HG03558 (cell line): ENCODE measurements around the gene GNB1.
"Not testable (repeated sequence)": the region's sequence is repeated elsewhere in the genome, so short reads cannot be mapped to it uniquely, and the experiment has no call there.

ENCODE experiments used
- ATAC-seq: cut with Tn5 transposase; IDR thresholded peaks from one replicate; pipeline ENCODE4 v1.9.1; 2021; ENCODE audit warnings: moderate number of reproducible peaks; ENCODE audit not compliant: unreplicated experiment; ENCODE audit errors: extremely low read depth

Gene GNB1

DNA sequence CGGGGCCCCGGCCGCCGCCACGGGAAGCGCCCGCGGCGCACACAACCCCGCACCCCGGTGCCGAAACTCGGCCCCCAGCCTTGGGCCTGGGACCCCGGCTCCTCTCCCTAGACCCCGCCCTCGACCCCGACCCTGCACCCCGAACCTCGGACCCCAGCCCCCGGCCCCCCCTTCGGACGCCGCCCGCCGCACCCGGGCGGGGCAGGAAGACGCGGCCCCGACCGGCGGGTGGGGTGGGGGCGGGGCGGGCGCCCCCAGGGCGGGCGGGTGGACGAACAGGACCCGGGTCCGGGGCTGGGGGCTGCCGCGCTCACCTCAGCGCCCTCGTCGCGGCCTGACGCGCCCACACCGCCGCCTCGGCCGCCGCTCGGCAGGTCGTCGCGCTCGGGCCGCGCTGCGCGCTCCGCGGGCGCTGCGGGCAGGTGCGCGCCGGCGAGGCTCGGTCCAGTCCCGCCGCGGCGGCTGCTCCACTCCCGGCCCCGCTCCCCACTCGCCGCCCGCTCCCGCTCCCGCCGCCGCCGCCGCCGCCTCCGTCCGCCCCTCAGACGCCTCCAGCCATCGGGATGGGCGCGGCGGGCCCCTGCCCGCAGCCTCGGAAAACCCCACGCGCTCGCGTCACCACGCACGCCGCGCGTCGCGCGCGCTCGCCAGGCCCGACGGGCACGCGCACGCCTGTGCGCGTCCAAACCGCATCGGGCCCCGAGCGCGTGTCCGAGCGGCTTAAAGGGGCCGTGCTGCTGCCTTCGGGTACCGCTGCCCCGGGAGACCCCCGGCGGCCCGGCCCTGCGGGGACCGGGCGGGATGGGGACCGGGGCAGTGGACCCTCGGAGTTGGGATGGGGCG is at the start of gene GNB1:
Gene GNB1, minus strand, starts transcription at position 582 of the 843 bp plus-strand sequence. CDS start 65,634 bp downstream, outside the sequence.
- ATAC-seq = peak; percentile 49

DNA sequence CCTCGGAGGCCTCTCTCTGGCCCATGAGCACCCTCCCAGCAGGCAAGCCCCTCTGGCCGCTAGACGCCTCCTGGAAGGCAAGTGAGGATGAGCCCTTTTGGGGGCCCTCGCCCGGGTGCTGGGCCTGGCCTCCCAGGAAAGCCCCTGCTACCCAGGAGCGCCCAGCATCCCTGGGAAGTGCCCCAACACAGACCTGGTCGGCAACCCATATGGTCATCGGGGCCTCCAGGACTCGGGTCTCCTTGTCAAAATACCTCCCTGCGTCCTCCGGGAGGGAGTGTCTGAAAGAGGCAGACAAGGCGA is 49.2 kb upstream of the GNB1 start:
- ATAC-seq = no peak

DNA sequence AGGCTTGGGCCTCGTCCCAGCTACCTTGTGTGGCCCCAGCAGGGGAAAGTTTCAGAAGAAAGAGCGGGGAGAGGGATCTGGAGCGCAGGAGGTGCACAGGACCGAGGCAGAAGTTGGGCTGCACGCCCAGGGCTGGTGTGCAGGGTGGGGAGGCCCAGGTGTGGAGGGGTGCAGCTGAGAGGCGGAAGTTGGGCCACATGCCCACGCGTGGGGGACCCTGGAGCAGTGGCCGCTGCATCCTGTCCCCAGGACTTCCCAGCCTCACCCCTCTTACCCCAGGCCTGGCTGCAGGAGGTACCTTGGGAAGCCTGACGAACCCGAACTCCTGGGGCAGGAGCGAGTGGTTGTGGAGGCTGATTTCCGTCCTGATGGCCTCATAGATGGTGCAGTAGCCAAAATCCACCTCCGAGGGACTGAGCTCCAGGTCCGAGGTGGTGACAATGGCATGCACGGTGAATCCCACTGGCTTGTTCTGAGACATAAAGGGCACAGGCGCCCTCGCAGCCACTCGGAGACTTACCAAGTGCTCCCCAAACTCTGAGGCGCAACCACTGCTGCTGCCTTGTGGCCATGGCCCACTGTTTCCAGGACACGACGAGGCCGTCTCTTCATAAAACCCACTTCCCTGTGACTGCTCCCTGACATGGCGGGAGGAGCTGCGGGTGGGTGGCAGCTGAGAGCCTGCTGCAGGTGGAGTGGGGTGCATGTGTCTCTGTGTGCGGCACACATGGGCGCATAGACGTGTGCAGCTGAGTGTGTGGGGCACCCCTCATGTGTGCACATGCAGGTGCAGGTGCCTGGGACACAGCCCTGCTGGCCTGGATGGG is 48.6 kb upstream of the GNB1 start:
- no peak for ATAC-seq

DNA sequence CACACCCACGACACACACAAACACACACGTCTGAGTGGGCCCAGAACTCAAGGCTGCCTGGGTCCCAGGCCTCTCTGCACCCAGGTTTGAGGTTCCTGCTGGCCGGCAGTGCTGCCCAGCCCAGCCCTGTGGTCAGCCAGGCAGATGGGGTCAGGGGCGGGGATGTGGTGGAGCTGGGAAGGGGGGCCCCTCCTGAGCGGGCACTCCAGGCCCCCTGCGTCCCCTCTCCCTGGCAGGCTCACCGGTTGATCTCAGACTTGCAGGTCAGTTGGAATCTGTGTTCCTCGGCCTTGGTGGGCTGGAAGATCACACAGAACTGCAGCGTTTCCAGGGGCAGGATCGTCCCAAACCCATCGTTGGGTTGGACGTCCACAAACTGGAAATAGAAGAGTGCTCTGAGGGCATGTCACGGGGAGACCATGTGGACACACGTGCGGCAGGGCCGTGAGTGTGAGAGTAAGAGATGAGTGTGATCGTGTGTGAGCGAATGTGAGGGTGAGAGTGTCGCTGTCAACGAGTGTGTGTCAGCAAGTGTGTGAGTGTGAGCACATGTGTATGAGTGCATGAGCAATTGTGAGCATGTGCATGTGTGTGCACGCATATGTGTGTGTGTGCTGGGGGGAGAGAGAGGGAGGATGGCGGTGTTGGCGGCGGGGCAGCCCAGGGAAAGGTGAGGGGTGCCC is 47.9 kb upstream of the GNB1 start:
- ATAC-seq = no peak

DNA sequence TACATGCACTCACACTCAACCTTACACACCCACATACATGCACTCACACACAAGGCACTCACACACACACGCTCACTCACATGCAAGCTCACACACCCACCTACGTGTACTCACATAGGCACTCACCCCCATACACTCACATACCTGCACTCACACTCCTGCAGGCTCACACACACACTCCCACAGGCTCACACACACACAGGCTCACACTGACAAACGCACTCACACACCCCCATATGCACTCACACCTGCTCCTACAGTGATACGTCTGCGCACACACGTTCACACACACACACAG is 47.3 kb upstream of the GNB1 start:
- no peak for ATAC-seq

DNA sequence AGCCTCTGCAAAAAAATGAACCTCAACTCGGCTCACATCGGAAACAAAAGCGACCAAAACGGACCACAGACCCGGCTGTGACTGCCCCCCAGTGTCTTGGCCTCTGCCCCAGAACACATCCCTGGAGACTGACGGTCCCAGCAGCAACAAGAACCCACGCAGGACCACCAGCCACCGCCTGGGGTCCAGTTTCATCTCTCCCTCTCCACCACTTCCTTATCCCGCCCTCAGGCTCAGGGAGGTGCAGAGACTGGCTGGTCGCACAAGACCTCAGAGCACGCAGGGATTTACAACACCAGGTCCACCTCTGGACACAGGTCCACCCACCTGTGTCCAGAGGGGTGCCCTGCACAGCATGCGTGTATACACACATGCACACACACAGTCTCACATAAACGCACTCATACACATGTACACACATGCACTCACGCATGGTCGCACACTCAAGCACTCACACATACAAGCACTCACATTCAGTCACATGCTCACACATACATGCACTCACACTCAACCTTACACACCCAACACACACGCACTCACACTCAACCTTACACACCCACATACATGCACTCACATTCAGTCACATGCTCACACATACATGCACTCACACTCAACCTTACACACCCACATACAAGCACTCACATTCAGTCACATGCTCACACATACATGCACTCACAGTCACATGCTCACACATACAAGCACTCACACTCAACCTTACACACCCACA is 46.8 kb upstream of the GNB1 start:
- ATAC-seq = no peak

DNA sequence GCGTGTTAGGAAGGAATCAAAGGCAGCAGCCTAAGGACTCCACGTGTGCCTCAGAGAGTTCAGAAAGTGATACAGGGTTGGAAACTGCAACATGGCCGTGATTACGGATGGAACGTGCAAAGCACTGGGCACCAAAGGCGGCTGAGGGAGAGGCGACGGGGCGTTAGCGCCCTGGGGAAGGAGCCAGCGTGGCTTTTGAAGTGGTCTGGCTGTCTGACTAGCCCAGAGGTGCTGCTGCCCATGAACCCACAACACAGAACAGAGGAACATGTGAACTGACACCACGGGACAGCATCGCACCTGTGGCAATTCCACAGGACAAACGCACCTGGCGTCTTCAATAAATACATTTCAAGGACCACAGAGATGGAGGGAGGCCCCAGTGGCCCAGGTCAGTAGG is 46.2 kb upstream of the GNB1 start:
- ATAC-seq = no peak

DNA sequence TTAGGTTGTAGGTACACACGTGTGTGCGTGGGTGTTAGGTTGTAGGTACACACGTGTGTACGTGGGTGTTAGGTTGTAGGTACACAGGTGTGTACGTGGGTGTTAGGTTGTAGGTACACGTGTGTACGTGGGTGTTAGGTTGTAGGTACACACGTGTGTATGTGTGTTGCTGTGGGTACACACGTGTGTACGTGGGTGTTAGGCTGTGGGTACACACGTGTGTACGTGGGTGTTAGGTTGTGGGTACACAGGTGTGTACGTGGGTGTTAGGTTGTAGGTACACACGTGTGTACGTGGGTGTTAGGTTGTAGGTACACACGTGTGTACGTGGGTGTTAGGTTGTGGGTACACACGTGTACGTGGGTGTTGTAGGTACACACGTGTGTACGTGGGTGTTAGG is 44.0 kb upstream of the GNB1 start:
- ATAC-seq = not testable (repeated sequence)

DNA sequence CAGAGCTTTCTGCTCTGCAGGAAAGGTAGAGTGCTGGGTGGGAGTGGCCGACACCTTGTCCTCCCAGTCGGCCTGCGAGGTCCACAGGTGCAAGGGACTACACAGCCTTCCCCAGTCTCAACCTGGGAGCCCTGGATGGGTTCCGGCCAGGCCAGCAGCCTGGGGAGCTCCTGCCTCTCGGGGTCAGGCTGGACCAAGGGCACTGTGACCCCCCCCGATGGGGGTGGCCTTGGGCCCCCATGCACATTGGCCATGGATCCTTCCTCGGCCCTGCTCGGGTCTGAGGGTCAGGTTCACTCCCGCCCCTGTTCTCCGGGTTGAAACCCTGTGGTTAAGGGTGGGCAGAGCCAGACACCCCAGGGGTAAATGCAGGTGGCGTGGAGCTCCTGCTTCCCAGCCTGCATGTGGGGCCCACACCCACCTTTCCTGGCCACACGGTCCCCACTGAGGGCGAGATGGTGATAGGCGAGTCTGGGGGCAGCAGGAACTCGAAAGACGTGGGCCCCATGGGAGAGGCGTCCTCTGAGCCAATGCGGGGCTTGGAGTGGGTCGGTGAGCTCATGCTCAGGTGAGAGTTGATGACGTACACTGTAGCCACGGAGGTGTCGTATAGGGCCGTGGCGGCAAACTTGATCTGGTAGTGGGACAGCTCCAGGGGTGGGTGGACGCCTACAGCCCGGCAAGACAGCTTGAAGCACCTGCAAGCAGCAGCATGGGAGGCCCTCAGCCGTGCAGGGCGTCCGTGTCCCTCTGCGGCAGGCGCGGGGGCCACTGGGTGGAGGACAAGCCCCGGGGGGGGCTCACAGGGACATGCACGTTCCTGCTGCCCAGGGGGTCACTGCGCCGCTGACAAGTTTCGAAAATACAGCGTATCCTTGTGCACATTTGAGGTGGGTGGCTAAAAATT is 39.0 kb upstream of the GNB1 start:
- no peak for ATAC-seq

DNA sequence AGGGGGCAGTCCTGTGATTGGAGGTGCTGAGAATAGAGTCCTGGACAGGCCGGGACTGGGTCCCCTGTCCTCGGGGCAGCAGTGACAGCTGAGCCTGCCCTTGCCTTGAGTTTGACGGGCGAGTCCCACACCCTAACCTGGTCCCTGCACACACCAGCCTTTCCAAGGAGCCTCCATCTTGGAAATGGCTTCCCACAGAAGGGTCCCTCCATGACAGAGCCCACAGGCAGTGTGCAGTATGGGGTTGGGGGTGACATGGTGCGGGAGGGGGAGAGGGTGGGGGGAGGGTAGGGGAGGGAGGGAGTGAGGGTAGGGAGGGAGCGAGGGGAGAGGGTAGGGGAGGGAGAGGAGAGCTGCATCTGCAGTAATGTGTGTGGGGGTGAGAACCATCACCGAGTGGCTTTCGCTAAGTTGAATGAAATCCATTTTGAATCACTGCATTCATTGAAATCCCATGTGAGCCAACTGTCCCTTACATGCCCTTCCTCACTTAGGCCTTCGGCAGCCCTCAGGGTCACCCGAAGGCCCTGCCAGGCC is 38.3 kb upstream of the GNB1 start:
- no peak for ATAC-seq

DNA sequence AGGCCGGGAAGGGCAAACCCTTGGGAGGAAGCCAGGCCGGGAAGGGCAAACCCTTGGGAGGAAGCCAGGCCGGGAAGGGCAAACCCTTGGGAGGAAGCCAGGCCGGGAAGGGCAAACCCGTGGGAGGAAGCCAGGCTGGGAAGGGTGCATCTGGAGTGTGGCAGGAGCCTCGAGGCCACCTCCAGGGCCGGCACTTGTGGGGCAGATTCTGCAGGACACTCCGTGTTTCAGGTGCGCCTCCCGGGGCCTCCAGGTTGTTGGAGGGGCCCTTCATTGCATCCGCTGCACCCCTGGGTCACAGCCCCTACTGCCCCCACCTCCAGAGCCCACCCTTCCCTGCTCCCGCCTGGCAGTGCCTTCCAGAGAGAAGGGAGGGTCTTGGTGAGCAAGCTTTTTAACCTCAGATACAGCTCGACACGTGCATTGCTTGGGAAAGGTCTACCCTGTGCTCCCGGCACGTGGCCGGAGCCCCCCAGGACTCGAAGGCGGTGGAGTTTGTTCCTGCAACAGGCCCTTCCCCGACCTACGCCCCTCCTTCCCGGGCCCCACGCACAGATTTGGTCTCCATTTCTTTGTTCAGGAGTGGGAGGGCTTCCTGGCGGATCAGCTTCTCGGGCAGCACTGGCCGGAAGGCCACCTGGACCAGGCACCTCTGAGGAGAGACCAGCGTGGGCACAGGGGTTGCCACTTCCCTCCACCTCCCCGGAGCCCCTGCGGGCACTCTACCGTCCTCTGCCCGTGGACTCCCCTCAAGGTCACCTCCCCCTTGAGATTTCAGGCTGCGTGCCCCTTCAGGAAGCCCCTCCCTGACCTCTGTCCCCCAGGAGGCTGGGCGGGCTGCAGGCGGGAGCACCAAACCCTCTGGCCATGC is 37.6 kb upstream of the GNB1 start:
- ATAC-seq = no peak

DNA sequence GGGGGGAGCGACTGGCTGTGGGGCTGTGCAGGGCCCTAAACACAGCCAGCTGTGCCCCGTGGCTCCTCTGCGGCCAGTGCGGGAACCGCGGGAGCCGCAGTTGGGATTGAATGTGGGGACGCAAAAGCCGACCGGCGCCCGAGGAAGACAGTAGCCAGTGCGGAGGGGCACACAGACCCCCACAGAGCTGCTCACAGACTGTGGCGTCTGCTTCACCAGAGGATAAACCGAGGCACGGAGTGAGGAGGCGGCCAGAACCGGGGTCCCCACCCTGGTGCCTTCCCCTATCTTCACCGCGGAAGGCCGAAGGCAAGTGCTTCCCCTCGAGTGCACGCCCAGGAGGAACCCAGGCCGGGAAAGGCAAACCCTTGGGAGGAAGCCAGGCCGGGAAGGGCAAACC is 36.9 kb upstream of the GNB1 start:
- no peak for ATAC-seq

DNA sequence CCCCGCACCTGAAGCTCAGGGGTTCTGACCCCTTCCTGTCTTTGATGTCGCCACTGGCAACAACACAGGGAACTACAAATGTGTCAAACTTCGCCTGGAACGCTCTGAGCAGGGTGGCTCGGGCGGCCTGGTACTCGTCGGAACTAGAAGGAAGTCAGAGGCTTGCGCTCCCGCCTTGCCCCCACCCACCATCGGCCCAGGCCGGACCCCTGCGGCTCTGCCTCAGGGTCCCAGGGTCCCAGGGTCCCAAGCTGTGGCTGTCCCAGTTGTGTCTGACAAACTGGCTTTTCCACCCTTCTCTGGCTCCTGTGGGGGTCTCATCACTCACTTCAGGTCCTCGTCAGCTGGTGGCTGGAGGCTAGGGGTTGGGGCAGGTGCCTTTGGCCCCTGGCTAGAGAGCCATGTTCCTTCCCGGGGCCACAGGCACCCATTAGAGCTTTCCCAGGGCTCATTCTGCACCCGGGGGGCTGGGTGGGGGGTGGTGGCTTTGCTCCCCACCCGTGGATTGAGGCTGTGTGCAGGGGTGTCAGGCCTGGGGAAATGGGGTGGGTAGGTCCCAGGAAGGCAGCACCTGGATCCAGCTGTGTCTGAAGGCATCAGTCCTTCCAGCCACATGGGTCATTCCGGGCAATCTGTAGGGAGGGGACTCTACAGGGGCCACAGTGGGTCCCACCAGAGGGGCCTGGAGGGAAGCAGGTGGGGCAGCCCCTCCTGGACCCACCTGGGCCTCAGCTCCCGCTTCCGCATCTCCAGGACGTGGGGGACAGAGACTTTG is 36.2 kb upstream of the GNB1 start:
- no peak for ATAC-seq

DNA sequence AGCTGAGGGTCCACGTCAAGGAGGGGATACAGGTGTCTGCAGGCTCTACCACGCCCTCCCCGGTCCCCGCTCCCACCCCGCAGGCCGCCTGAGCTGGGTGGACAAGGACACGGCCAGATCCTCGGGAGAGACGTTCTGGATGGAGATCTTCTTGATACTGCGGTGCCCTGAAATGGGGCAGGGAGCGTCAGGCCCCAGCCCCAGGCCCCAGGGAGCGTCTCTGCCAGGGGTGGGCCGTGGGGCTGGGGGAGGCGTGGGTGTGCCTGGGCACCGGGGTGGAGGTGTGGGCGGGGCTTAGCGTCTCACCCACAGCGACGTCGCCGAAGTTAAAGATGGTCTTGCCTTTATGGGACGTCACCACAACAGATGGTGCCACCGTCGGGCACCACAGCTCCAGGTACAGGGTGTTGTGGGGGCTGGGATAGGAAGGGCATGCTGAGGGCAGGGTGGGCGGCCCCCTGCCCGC is 35.5 kb upstream of the GNB1 start:
- no peak for ATAC-seq

DNA sequence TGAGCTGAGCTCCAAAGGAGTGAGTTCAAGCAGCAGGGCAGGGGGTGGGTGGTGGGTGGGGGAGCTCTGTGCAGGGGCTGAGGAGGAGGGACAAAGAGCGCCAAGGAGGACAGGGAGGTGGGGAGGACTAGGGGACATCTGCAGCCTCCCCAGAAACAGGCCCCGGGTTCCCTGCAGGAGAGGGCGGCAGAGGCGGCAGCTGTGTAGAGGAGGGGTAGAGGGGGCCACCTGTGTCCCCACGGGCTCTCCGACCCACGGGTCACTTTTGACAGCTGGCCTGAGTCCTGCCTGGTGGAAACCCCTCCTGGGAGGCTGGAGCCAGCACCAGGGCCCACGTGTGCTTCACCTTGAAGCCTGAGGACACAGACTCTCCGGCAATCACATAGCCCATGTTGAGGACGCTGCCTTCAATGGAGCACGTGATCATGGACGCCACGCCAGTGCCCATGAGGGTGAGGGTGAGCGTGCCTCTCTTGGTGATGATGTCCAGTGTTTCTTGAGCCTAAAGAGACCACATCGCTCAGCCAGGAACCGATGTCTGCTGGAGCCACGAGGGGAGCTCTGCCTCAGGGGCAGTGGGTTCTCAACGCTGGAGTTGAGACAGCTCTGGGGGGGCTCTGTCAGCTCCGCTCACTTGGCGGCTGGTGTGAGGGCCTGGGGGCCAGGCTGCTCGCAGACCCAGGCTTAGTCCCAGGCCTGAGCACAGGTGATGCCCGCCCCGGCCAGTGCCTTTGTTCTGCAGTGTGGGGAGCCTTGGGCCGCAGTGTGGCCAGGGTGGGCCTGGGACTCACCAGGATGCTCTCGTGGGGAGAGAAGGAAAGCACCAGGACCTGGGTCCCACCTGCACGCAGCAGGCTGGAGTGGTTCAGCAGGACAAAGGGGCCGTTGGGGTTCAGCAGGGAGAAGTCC is 34.8 kb upstream of the GNB1 start:
- ATAC-seq = no peak

DNA sequence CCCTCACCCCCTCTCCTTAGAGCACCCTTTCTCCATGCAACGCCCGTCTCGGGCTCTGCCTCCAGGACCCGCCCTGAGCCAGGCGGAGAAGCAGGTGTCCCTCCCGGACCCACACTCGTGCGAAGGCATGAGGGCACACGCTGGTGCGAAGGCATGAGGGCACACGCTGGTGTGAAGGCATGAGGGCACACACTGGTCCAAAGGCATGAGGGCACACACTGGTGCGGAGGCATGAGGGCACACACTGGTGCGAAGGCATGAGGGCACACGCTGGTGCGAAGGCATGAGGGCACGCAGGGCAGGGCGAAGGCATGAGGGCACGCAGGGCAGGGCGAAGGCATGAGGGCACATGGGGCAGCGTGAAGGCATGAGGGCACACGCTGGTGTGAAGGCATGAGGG is 34.0 kb upstream of the GNB1 start:
- ATAC-seq = no peak

DNA sequence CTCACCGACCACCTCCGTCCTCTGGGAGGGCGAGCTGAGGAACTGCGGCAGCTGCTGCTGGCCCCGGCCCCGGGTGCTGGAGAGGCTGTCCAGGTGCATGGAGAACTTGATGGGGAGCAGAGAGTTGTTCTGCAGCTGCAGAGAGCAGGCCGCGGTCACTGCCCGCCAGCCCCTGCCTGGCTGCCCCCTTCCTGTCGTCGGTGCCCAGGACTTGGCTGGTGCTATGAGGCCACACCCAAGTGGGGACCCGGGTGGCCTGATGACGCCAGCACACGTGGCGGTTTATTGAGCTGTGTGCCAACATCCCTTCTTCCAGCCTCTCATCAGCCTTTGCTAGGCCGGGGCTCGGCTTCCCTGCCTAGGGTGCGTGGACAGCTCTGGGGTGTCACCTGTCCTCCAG is 33.5 kb upstream of the GNB1 start:
- ATAC-seq = no peak
